ENCODE measurements around the gene HSD17B4. TPM values are rescaled to one million over a fixed set of nuclear protein-coding genes. Genes with fewer than 3 reads are reported as not detected.
"Not testable (repeated sequence)": the region's sequence is repeated elsewhere in the genome, so short reads cannot be mapped to it uniquely, and the experiment has no call there.

Gene HSD17B4
- total and polyA plus RNA-seq, 2 experiments from 2014 or later = 326 to 332 TPM

DNA sequence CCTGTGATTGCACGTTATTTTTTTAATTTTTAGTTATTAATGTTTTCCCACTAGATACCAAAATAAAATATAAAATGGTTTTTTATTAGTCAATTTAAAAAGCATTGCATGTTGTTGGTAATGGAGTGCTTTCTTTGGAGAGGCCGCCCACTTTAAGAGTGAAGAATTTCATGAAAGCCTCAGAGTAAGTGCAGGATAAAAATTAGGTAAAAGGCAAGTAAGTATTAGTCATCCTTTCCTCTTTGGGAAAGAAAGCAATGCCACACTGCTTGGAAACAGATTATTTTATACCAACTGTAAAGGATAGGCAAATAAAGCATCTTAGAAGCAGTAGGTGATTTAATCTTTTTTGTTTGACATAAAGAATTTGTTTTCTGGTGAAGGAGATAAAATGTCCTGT is 62.9 kb downstream of the HSD17B4 start:
- no peaks in the 10 kb centered on the region for H3K4me1 Mint-ChIP-seq
- no peaks in the 10 kb centered on the region for H3K27me3 Mint-ChIP-seq (ENCODE audit: insufficient read depth, low read depth, poor library complexity)
- peaks cover 78% of the 10 kb centered on the region for H3K36me3 Mint-ChIP-seq (ENCODE audit: low read depth)
- no peaks in the 10 kb centered on the region; the same call in 2 of the 3 replicates for H3K9me3 Mint-ChIP-seq
- H4K20me1 ChIP-seq (replicated peaks; ENCODE audit: insufficient read depth) = no peaks in the 10 kb centered on the region
- TF ChIP-seq STAT1 (IDR thresholded peaks at IDR 0.05; ENCODE audit: unreplicated experiment) = no peak
- TF ChIP-seq NANOG (IDR thresholded peaks at IDR 0.05; ENCODE audit: borderline replicate concordance) = no peak
- no peak for TF ChIP-seq EZH2 (IDR thresholded peaks at IDR 0.05; ENCODE audit: low read depth, unreplicated experiment)
- TF ChIP-seq, protein P1, sequence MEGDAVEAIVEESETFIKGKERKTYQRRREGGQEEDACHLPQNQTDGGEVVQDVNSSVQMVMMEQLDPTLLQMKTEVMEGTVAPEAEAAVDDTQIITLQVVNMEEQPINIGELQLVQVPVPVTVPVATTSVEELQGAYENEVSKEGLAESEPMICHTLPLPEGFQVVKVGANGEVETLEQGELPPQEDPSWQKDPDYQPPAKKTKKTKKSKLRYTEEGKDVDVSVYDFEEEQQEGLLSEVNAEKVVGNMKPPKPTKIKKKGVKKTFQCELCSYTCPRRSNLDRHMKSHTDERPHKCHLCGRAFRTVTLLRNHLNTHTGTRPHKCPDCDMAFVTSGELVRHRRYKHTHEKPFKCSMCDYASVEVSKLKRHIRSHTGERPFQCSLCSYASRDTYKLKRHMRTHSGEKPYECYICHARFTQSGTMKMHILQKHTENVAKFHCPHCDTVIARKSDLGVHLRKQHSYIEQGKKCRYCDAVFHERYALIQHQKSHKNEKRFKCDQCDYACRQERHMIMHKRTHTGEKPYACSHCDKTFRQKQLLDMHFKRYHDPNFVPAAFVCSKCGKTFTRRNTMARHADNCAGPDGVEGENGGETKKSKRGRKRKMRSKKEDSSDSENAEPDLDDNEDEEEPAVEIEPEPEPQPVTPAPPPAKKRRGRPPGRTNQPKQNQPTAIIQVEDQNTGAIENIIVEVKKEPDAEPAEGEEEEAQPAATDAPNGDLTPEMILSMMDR (conservative IDR thresholded peaks at IDR 0.05; ENCODE audit: low read depth in 2 of 2) = no peak
- TF ChIP-seq, protein P2, sequence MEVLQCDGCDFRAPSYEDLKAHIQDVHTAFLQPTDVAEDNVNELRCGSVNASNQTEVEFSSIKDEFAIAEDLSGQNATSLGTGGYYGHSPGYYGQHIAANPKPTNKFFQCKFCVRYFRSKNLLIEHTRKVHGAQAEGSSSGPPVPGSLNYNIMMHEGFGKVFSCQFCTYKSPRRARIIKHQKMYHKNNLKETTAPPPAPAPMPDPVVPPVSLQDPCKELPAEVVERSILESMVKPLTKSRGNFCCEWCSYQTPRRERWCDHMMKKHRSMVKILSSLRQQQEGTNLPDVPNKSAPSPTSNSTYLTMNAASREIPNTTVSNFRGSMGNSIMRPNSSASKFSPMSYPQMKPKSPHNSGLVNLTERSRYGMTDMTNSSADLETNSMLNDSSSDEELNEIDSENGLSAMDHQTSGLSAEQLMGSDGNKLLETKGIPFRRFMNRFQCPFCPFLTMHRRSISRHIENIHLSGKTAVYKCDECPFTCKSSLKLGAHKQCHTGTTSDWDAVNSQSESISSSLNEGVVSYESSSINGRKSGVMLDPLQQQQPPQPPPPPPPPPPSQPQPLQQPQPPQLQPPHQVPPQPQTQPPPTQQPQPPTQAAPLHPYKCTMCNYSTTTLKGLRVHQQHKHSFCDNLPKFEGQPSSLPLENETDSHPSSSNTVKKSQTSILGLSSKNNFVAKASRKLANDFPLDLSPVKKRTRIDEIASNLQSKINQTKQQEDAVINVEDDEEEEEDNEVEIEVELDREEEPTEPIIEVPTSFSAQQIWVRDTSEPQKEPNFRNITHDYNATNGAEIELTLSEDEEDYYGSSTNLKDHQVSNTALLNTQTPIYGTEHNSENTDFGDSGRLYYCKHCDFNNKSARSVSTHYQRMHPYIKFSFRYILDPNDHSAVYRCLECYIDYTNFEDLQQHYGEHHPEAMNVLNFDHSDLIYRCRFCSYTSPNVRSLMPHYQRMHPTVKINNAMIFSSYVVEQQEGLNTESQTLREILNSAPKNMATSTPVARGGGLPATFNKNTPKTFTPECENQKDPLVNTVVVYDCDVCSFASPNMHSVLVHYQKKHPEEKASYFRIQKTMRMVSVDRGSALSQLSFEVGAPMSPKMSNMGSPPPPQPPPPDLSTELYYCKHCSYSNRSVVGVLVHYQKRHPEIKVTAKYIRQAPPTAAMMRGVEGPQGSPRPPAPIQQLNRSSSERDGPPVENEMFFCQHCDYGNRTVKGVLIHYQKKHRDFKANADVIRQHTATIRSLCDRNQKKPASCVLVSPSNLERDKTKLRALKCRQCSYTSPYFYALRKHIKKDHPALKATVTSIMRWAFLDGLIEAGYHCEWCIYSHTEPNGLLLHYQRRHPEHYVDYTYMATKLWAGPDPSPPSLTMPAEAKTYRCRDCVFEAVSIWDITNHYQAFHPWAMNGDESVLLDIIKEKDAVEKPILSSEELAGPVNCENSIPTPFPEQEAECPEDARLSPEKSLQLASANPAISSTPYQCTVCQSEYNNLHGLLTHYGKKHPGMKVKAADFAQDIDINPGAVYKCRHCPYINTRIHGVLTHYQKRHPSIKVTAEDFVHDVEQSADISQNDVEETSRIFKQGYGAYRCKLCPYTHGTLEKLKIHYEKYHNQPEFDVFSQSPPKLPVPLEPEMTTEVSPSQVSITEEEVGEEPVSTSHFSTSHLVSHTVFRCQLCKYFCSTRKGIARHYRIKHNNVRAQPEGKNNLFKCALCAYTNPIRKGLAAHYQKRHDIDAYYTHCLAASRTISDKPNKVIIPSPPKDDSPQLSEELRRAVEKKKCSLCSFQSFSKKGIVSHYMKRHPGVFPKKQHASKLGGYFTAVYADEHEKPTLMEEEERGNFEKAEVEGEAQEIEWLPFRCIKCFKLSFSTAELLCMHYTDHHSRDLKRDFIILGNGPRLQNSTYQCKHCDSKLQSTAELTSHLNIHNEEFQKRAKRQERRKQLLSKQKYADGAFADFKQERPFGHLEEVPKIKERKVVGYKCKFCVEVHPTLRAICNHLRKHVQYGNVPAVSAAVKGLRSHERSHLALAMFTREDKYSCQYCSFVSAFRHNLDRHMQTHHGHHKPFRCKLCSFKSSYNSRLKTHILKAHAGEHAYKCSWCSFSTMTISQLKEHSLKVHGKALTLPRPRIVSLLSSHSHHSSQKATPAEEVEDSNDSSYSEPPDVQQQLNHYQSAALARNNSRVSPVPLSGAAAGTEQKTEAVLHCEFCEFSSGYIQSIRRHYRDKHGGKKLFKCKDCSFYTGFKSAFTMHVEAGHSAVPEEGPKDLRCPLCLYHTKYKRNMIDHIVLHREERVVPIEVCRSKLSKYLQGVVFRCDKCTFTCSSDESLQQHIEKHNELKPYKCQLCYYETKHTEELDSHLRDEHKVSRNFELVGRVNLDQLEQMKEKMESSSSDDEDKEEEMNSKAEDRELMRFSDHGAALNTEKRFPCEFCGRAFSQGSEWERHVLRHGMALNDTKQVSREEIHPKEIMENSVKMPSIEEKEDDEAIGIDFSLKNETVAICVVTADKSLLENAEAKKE (CRISPR knock-in tag; IDR thresholded peaks at IDR 0.05) = no peak
- TF ChIP-seq CREB1 (CRISPR knock-in tag; IDR thresholded peaks at IDR 0.05; ENCODE audit: low read depth) = no peak
- TF ChIP-seq JUNB (IDR thresholded peaks at IDR 0.05; ENCODE audit: unreplicated experiment) = no peak
- TF ChIP-seq ZNF331 (CRISPR knock-in tag; IDR thresholded peaks at IDR 0.05; ENCODE audit: low read depth) = no peak
- TF ChIP-seq POLR2AphosphoS5 (IDR thresholded peaks at IDR 0.05; ENCODE audit: low read depth) = no peak
- H3F3A ChIP-seq (replicated peaks; ENCODE audit: low read depth) = no peaks in the 10 kb centered on the region
- ATAC-seq (no peak), DNase-seq (ENCODE audit: low spot score) (no peak)
- H3K79me2 ChIP-seq (replicated peaks; ENCODE audit: insufficient read depth) = no peaks in the 10 kb centered on the region
- H3K4me1 ChIP-seq (ENCODE audit: insufficient read depth) = no peaks in the 10 kb centered on the region
- no peak overlapping the region for H3K4me2 ChIP-seq
- no peak overlapping the region for H2AFZ ChIP-seq
- no peak overlapping the region for H3K27ac Mint-ChIP-seq
- H3K27me3 ChIP-seq (ENCODE audit: insufficient read depth) = no peaks in the 10 kb centered on the region
- H3K4me3 ChIP-seq = no peak overlapping the region
- peaks cover 44% of the 10 kb centered on the region for H3K36me3 ChIP-seq (ENCODE audit: insufficient read depth)
- H3K27ac ChIP-seq (ENCODE audit: low read depth) = no peak overlapping the region
- H3K9me2 ChIP-seq (ENCODE audit: insufficient read depth) = no peaks in the 10 kb centered on the region
- no peak overlapping the region for H3K4me3 Mint-ChIP-seq

DNA sequence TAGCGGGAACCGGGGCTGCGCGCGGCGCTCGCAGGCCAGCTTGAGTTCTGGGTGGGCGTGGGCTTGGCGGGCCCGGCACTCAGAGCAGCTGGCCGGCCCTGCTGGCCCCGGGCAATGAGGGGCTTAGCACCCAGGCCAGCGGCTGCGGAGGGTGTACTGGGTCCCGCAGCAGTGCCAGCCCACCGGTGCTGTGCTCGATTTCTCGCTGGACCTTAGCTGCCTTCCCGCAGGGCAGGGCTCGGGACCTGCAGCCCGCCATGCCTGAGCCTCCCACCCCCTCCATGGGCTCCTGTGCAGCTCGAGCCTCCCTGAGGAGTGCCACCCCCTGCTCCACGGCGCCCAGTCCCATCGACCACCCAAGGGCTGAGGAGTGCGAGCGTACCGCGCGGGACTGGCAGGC is 64.8 kb downstream of the HSD17B4 start:
- H3K27me3 Mint-ChIP-seq (ENCODE audit: insufficient read depth, low read depth, poor library complexity); ATAC-seq; H3K4me1 ChIP-seq (ENCODE audit: insufficient read depth); H3K27ac Mint-ChIP-seq; H3K9me2 ChIP-seq (ENCODE audit: insufficient read depth); H3K79me2 ChIP-seq (replicated peaks; ENCODE audit: insufficient read depth); H3K27me3 ChIP-seq (ENCODE audit: insufficient read depth); H3K4me3 ChIP-seq; H3K27ac ChIP-seq (ENCODE audit: low read depth); H4K20me1 ChIP-seq (replicated peaks; ENCODE audit: insufficient read depth); DNase-seq (ENCODE audit: low spot score); H2AFZ ChIP-seq; H3K4me3 Mint-ChIP-seq; H3K4me1 Mint-ChIP-seq; H3K9me3 Mint-ChIP-seq; H3F3A ChIP-seq (replicated peaks; ENCODE audit: low read depth); H3K4me2 ChIP-seq: not testable (repeated sequence)
- peaks cover 76% of the 10 kb centered on the region for H3K36me3 Mint-ChIP-seq (ENCODE audit: low read depth)
- peaks cover 30% of the 10 kb centered on the region for H3K36me3 ChIP-seq (ENCODE audit: insufficient read depth)
